NCI-H2107 treated with DMSO at 0.1 percent for 48 hours (cell line): ENCODE results near the gene ADGRB2.
A peak's percentile ranks its signal among the peaks of the same experiment; 100 is the strongest.

Experiments used
- DNase-seq: peaks from one replicate; lab custom pipeline; 2025; ENCODE audit not compliant: unreplicated experiment; lab: John Stamatoyannopoulos, UW

The ADGRB2 gene

DNA sequence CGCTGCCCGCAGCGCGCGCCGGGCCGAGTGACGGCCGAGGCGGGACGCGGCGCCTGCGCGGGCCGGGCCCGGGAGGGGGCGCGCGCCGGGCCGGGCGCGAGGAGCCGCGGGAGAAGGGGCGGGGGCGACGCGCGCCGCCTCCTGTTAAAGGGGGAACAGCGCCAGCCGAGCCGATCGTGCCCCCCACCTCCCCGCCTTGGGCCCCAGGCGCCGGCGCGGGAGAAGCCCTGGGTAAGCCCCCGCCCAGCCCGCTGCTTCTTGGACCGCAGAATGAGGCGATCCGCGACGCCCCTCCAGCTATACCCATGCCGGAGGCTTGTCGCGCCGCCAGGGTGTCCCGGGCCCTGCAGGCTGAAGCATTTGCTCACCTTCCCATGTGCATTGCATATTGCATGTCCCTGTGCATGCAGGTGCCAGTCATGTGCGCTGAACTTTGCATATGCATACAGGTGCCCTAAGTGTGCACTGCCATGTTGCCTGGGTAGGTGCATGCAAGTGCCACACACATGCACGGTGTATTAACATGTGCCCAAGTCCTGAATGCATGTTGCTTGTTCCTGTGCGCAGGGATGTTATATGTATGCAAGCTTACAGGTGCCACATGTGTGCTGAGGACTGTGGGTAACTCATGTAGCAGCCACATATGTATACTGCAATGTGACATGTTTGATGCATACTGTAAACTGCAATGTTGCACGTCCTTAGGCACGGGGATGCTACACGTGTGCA, at the start of gene ADGRB2:
Gene ADGRB2, minus strand, starts transcription at position 29 of the 729 bp plus-strand sequence. CDS start 7,119 bp downstream, outside the sequence.
- DNase-seq, result no peak

DNA sequence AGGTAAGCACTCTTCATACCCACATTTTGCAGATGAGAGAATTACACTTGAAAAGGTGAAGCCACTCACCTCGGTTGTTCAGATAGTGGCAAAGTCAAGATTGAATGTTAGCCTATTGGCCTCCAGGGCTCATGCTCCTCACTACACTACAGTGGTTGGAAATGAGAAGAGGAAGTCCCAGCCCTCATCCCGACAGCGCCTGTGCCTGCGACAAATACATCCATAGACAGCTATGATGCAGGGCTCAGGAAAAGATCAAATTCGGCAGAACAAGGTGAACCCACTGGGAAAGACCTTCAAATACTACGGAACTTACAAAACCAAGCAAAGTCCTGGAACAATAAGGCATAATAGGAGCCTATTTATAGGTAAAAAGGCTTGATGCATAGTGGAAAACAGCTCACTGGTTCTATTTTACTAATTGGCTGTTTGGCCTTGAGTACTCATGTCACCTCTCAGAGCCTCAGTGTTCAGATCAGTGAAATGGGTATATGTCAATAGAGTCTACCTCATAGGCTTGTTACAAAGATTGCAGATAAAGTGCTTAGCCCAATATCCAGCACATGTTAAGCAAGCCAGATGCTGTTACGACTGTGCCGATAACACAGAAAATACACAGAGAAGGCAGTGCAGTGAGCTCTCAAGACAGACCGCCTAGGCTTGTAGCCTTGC, 48.2 kb upstream of the ADGRB2 start:
- DNase-seq, result no peak

GRCh38 chr1:31811605-31812004, 47.5 kb upstream of the ADGRB2 start:
- peak; percentile 40 for DNase-seq

DNA sequence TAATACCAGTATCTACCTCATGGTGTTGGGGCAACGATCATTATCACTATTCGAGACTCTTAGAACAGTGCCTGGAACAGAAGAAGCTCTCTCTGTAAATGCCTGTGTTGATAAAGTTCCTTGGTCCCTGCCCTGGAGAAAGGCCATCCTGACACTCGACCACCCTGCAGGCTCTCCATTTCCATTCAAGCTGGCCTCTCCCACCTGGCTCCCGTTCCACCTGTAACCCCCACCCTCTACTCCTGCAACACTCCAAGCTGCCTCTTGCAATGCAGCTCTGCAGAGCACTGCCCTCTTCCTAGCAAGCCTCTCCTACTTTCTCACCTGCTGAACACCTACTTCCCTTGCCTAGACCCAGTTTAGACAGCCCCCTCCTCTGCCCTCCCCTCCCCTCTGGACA, 45.6 kb upstream of the ADGRB2 start:
- DNase-seq, result no peak

GRCh38 chr1:31807273-31808048, 43.3 kb upstream of the ADGRB2 start:
- no peak for DNase-seq

- DNase-seq, result no peak
These were observed 41.2 kb upstream of the ADGRB2 start for GRCh38 chr1:31805318-31805717.

DNA sequence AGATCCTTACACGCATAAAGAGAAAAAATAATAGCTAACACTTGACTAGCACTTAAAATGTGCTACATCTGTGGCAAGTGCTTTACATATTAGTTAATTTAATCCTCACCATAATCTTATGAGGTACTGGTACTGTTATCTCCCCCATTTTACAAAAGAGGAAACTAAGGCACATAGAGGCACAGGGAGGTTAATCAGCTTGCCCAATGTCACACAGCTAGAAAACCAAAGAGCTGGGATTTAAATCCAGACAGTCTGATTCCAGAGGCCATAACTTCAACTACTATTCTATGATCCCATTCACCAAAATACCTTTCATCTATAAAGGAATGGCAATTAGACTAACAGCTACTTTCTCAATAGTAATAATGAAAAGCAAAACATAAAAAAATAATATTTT, 40.0 kb upstream of the ADGRB2 start:
- DNase-seq, result no peak

- no peak for DNase-seq
These were observed 39.5 kb upstream of the ADGRB2 start for GRCh38 chr1:31803610-31804009.

GRCh38 chr1:31802190-31803150, 38.3 kb upstream of the ADGRB2 start:
- no peak for DNase-seq

DNA sequence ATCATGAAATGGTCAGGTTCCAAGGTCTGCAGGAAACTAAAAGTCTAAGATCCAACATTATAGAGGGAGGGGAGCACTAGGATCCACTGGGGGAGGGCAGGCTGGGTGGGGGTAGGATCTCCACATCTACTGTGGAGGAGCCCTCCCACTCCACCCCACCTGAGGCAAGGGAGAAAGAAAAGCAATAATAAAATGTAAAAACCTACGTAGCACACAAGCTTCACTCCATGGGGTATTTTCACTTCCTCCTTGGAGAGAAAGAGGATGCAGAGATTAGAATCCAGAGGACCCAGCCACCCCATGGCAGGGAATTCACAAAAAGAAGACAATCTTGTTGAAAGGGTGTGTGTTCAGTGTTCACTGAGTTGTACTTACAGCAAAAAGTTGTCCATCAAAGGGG, 37.3 kb upstream of the ADGRB2 start:
- DNase-seq, result no peak

DNA sequence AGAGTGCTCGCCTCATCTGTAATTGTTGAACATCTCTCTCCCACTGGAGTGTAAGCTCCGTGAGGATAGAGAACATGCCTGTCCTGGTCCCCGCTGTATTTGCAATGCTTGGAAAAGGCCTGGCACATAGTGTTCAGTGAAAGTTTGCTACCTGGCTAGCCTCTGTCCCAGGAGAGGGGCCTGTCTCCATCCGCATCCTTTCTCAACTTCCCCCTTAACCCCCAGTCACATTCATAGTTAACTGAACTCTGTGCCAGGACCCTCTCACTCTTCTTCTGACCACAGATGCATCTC, 36.5 kb upstream of the ADGRB2 start:
- no peak for DNase-seq

DNA sequence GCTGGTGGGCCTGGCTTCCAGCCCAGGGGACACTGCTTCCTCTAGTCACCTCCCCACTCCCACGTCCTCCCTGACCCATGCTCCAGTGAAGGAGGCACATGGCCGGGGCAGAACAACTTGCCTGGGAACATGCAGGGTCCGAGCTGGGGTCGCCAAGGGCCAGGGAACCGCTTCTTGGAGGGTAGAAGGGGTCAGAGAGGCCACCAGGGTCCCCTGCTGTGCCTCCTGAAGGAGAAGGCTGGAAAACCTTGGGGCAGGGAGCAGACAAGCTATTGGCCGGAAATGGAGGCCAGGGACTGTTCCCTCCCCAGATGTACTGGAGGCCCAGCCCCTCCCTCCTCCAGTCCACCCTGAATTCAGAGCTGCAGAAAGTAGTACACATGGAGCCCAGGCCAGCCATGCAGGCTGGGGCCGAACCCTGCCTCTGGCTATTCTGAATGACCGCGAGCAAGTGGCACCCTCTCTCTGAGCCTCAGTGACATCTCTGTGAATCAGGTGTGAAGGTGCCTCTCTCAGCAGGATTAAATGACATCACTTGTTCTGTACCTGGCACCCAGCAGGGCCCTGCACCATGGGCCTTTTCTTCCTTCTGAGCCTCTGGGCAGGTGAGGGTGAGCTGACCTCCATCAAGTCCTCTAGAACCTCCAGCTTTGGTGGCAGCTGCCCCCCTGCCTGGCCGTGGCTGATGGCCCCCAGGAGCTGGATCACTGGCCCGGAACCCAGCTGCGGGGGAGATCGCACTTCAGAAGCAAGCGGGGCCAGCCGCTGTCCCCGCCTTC, 35.9 kb upstream of the ADGRB2 start:
- DNase-seq, result no peak

- DNase-seq, result no peak
These were observed 35.2 kb upstream of the ADGRB2 start for GRCh38 chr1:31799196-31799894.

DNA sequence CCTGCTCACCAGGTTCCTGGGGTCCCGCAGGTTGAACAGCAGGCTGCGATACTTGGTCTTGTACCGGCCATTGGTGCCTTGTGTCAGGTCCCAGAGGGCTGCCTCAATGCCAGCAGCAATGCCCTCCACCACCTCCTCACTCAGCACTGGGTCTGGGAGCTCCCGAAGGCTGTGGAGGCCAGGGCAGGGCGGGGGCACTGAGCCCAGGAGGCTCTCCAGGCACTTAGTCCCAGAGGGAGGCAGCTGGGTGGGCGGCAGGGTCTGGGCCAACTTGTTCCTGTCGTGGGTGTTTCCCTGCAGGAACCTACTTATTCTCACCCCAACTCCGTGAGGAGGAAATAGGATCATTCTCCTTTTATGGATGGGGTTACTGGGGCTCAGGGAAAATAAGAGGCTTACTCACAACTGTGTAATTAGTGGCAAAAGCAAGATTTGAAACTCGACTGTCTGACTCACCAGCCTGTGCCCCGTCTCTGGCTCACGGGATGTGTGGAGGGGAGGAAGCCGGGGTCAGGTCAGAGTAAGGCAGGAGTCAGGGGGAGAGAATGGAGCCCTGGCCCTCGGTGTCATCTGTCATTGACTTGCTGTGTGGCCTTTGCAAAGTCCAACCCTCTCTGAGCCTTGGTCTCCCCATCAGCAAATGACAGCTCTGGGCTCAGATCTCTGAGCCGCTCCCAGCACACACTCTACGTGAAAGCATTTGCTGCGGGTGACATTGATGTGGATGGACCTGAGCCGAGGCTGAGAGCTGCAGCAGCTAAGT, 34.5 kb upstream of the ADGRB2 start:
- DNase-seq, result no peak

DNA sequence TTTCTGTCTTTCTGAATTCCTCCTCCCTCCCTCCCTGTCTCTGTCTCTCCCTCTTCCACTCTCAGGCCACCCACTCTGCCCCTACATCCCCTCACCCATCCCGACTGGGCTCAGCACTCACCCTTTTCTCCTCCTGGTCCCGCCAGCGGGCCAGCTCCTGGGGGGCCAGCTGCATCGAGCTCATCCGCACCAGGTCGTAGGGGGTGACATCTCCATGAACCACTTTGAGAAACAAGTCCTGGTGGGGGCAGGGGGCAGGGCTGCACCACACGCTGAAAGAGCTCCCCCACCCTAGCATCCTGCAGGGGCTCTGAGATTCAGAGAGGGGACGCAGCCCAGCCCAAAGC, 33.9 kb upstream of the ADGRB2 start:
- DNase-seq, result no peak

DNA sequence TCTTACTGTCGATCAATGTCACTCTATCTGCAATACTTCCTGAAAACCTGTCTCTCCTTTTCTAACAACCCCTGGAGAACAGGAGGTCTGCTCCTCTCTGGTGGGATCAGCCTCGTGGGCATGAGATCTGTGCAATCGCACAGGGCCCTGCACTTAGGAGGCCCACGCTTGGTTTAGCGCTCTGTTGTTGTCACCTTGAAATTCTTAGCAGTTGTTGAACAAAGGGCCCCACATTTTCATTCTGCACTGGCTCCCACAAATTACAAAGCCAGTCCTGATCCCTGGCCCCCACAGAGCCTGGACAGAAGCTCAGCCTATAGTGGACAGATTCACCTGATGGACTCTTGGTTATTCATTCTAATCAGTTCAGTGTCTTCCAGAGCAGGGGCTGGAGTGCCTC, 33.1 kb upstream of the ADGRB2 start:
- DNase-seq, result no peak

DNA sequence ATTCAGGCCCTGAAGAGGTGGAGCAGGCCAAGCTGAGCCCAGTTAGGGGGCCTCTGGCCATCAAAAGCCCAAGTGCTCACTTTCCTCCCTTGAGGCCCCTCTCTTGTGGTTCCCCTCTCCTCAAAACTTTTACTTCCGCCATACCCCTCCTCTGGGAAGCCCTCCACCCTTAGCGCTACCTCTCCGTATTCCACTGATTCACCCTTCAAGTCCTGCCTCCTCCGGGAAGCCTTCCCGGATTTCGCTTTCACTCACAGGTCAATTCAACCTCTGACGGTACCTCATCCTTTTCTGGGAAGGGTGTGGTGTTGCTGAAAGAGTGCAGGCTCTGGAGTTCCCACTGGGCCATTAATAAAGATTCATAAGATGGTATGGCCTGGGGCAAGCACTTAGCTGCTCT, 32.6 kb upstream of the ADGRB2 start:
- no peak for DNase-seq

GRCh38 chr1:31795801-31796621, 31.9 kb upstream of the ADGRB2 start:
- DNase-seq, result no peak
